ENCODE measurements around the gene TPSAB1. TPM values are rescaled to one million over a fixed set of nuclear protein-coding genes. Genes with fewer than 3 reads are reported as not detected.
"Not testable (repeated sequence)": the region's sequence is repeated elsewhere in the genome, so short reads cannot be mapped to it uniquely, and the experiment has no call there.

TPSAB1 gene
- total RNA-seq, 4 donors from 2014 or later, result 4.3 to 8.6 (median 6.5) TPM

- Histone ChIP-seq H3K36me3 (no peaks in the 10 kb centered on the region), H3K27ac (no peak overlapping the region), H3K4me3 (replicated peaks in 1 of 3) (no peak overlapping the region), H3K27me3 (no peaks in the 10 kb centered on the region), H3K4me1 (peaks cover 4 to 5% of the 10 kb centered on the region in 2 donors), H3K9me3 (no peaks in the 10 kb centered on the region)
- TF ChIP-seq, protein P1, sequence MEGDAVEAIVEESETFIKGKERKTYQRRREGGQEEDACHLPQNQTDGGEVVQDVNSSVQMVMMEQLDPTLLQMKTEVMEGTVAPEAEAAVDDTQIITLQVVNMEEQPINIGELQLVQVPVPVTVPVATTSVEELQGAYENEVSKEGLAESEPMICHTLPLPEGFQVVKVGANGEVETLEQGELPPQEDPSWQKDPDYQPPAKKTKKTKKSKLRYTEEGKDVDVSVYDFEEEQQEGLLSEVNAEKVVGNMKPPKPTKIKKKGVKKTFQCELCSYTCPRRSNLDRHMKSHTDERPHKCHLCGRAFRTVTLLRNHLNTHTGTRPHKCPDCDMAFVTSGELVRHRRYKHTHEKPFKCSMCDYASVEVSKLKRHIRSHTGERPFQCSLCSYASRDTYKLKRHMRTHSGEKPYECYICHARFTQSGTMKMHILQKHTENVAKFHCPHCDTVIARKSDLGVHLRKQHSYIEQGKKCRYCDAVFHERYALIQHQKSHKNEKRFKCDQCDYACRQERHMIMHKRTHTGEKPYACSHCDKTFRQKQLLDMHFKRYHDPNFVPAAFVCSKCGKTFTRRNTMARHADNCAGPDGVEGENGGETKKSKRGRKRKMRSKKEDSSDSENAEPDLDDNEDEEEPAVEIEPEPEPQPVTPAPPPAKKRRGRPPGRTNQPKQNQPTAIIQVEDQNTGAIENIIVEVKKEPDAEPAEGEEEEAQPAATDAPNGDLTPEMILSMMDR (IDR thresholded peaks at IDR 0.05), result peak; percentile 70 to 93 (median 84)
- TF ChIP-seq POLR2A (IDR thresholded peaks at IDR 0.05), result no peak
- peak; percentile 21 to 34 for DNase-seq
- intact Hi-C loops (cut with DNase I), result loop anchor here (2.0 to 10.0 kb wide), 2 partner anchors 88 to 490 kb away; partner anchors contain the start of gene FBXL16
- 49 to 57% methylated on average over 20 to 21 of the region's 61 CpGs for WGBS, 2 donors
Measured at GRCh38 chr16:1194665-1195392, 45.7 kb upstream of the TPSAB1 start.

DNA sequence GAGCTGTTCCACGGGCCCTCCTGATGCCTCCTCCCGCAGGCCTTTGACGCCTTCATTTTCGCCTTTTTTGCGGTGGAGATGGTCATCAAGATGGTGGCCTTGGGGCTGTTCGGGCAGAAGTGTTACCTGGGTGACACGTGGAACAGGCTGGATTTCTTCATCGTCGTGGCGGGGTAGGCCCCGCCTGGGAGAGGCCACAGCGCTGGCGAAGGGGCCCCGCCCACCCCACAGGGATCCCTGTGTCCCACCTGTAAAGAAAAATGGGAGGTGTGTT lies 45.2 kb upstream of the TPSAB1 start:
- TF ChIP-seq, protein P1 (IDR thresholded peaks at IDR 0.05), result no peak
- TF ChIP-seq POLR2A (IDR thresholded peaks at IDR 0.05), result no peak
- Histone ChIP-seq H3K36me3 (no peaks in the 10 kb centered on the region), H3K9me3 (no peaks in the 10 kb centered on the region), H3K4me1 (peaks cover 4 to 5% of the 10 kb centered on the region in 2 donors), H3K27me3 (no peaks in the 10 kb centered on the region), H3K4me3 (replicated peaks in 1 of 3) (no peak overlapping the region), H3K27ac (no peak overlapping the region)
- no peak for DNase-seq
- intact Hi-C loops (cut with DNase I), result loop anchor here (2.0 to 10.0 kb wide), 2 partner anchors 89 to 491 kb away; partner anchors contain the start of gene FBXL16
- WGBS, 2 donors, result 79 to 83% methylated on average over 8 to 11 of the region's 14 CpGs

DNA sequence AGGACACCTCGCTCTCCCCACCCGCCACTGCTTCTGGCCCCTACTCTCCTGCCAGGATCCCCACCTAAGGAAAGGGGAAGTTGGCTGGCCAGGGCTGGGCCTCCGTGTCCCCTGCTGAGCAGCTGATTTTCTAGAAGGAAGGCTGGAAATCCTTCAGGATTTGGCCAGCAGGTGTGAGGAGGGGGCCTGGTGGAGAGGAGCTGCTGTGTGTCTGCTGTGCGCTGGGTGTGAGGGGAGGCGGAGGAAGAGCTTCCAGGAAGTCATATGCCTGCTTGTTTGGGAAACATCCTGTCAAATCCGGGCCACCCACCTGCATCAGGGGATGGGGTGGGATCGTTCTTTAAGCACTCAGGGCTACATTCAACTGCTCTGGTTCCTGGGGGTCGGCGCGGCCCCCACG lies 44.0 kb upstream of the TPSAB1 start:
- no peak overlapping the region for H3K27ac ChIP-seq
- H3K27me3 ChIP-seq, result no peaks in the 10 kb centered on the region
- WGBS, 2 donors, result 77 to 81% methylated on average over 6 to 11 of the region's 11 CpGs
- no peak overlapping the region for H3K4me3 ChIP-seq (replicated peaks in 1 of 3)
- H3K36me3 ChIP-seq, result no peaks in the 10 kb centered on the region
- no peak for DNase-seq
- intact Hi-C loops (cut with DNase I), result loop anchor here (10.0 kb wide), 1 partner anchor 492 kb away; the partner anchor contains the start of gene FBXL16
- no peaks in the 10 kb centered on the region for H3K9me3 ChIP-seq
- peaks cover 4 to 5% of the 10 kb centered on the region in 2 donors for H3K4me1 ChIP-seq
- no peak for TF ChIP-seq POLR2A (IDR thresholded peaks at IDR 0.05)
- TF ChIP-seq, protein P1 (IDR thresholded peaks at IDR 0.05), result no peak

GRCh38 chr16:1197237-1197866 lies 43.2 kb upstream of the TPSAB1 start:
- Histone ChIP-seq H3K4me3 (replicated peaks in 1 of 3) (no peak overlapping the region), H3K9me3 (no peaks in the 10 kb centered on the region), H3K4me1 (peaks cover 4 to 5% of the 10 kb centered on the region in 2 donors), H3K27me3 (no peaks in the 10 kb centered on the region), H3K27ac (no peak overlapping the region), H3K36me3 (no peaks in the 10 kb centered on the region)
- 34 to 37% methylated on average over 13 to 17 of the region's 19 CpGs for WGBS, 2 donors
- intact Hi-C loops (cut with DNase I), result loop anchor here (10.0 kb wide), 1 partner anchor 493 kb away; the partner anchor contains the start of gene FBXL16
- DNase-seq, result peak; percentile 29 to 33
- TF ChIP-seq, protein P1 (IDR thresholded peaks at IDR 0.05), result no peak
- no peak for TF ChIP-seq POLR2A (IDR thresholded peaks at IDR 0.05)

DNA sequence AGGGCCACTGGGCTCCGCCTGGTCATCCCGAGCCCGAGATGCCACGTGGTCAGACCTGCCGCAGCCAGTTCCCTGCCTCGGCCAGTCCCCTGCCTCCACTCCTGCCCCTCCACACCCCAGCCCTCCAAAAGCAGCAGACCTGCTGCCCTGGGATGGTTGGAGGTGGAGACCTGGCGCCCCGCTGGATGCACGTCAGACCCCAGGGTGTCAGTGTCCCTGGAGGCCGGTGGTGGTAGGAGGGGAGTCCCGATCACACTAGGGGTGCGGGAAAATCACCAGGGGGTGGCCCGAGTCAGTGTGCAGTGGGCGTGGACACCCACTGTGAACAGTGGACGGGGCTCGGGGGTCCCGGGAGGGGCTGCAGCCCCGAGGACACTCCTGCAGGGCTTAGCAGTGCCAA lies 42.3 kb upstream of the TPSAB1 start:
- intact Hi-C loops (cut with DNase I), result loop anchor here (10.0 kb wide), 1 partner anchor 493 kb away; the partner anchor contains the start of gene FBXL16
- 82 to 92% methylated on average over 12 to 15 of the region's 18 CpGs for WGBS, 2 donors
- H3K27me3 ChIP-seq, result no peaks in the 10 kb centered on the region
- no peaks in the 10 kb centered on the region for H3K9me3 ChIP-seq
- TF ChIP-seq POLR2A (IDR thresholded peaks at IDR 0.05), result no peak
- TF ChIP-seq, protein P1 (IDR thresholded peaks at IDR 0.05), result no peak
- no peak overlapping the region for H3K27ac ChIP-seq
- H3K4me3 ChIP-seq (replicated peaks in 1 of 3), result no peak overlapping the region
- H3K4me1 ChIP-seq, result peaks cover 4 to 5% of the 10 kb centered on the region in 2 donors
- no peaks in the 10 kb centered on the region for H3K36me3 ChIP-seq
- no peak for DNase-seq

DNA sequence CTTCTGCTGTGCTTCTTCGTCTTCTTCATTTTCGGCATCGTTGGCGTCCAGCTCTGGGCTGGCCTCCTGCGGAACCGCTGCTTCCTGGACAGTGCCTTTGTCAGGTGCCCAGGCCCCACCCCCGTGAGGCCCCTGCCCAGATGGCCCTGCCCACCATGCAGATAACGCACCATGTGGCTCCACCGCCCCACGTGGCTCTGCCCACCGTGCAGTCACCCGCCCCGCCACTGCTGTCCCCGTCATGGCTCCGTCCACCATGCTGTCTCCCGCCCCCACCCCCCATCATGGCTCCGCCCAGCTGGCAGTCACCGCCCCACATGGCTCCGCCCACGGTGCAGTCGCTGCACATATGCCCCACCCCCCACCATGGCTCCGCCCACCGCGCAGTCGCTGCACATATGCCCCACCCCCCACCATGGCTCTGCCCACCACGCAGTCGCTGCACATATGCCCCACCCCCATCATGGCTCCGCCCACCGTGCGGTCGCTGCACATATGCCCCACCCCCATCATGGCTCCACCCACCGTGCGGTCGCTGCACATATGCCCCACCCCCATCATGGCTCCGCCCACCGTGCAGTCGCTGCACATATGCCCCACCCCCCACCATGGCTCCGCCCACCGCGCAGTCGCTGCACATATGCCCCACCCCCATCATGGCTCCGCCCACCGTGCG lies 41.7 kb upstream of the TPSAB1 start:
- not testable (repeated sequence) for H3K27me3 ChIP-seq; H3K4me1 ChIP-seq; H3K9me3 ChIP-seq; H3K4me3 ChIP-seq (replicated peaks in 1 of 3); H3K27ac ChIP-seq; H3K36me3 ChIP-seq; DNase-seq
- intact Hi-C loops (cut with DNase I), result loop anchor here (10.0 kb wide), 1 partner anchor 494 kb away; the partner anchor contains the start of gene FBXL16
- WGBS, 2 donors, result 86 to 95% methylated on average over 23 to 35 of the region's 44 CpGs

All from thyroid gland (tissue), 4 donors.